IMR-90 (cell line): ENCODE results near the gene MTERF1. TPM values are rescaled to one million over a fixed set of nuclear protein-coding genes. Genes with fewer than 3 reads are reported as not detected.

Experiments
- ATAC-seq: fragments of 200-7000 bp; cut with Tn5 transposase; 2 replicates; pipeline ENCODE4 v1.9.1; 2020; ENCODE audit warnings: low read depth, mild to moderate bottlenecking, moderate library complexity
- Bru-seq: library from RNA; stranded (reverse); fragments of 400-500 nt; gene quantifications from one replicate; lab custom pipeline; 2021; lab: Mats Ljungman, UMichigan
- BruChase-seq, 2 experiments: library from RNA; stranded (reverse); fragments of 400-500 nt; gene quantifications; one replicate each; lab custom pipeline; 2021; lab: Mats Ljungman, UMichigan
- BruUV-seq: library from RNA; stranded (reverse); fragments of 400-500 nt; replicated peaks from 2 replicates; lab custom pipeline; 2021; lab: Mats Ljungman, UMichigan
- CTCF ChIA-PET: fragments of 300-600 bp; formaldehyde crosslinking; extraction: SDS; loops from one replicate; lab custom pipeline; 2021; ENCODE audit warnings: antibody characterized with exemption; lab: Yijun Ruan, JAX
- POLR2A ChIA-PET: fragments of 300-600 bp; sonication (Branson Sonifier 250); formaldehyde crosslinking; loops from one replicate; lab custom pipeline; 2022; ENCODE audit warnings: antibody characterized with exemption; ENCODE audit not compliant: unreplicated experiment; lab: Charles Lee
- DNase-seq: peaks from one replicate; pipeline ENCODE4 v3.0.0; 2013
- H2AFZ ChIP-seq: replicated peaks from 2 replicates; pipeline ENCODE3; 2013; ENCODE audit warnings: low read length, mild to moderate bottlenecking; ENCODE audit not compliant: poor library complexity
- H2AK5ac ChIP-seq: 2 replicates; pipeline ENCODE4 v1.6.1; 2013; ENCODE audit warnings: low read depth, low read length, inconsistent platforms
- H2AK9ac ChIP-seq: replicated peaks from 2 replicates; pipeline ENCODE3; 2013; ENCODE audit warnings: mild to moderate bottlenecking, low read depth, low read length, moderate library complexity; ENCODE audit not compliant: poor library complexity
- H2BK120ac ChIP-seq: 2 replicates; pipeline ENCODE4 v1.6.1; 2013; ENCODE audit warnings: low read depth, low read length, inconsistent platforms
- H2BK15ac ChIP-seq: 3 replicates; pipeline ENCODE4 v1.6.1; 2013; ENCODE audit warnings: low read depth, low read length, inconsistent platforms
- H2BK20ac ChIP-seq: 2 replicates; pipeline ENCODE4 v1.6.1; 2013; ENCODE audit warnings: low read depth, mild to moderate bottlenecking, inconsistent platforms, low read length, moderate library complexity
- H2BK5ac ChIP-seq: 2 replicates; pipeline ENCODE4 v1.6.1; 2013; ENCODE audit warnings: mild to moderate bottlenecking, low read depth, low read length, inconsistent platforms; ENCODE audit not compliant: poor library complexity, severe bottlenecking
- H3K14ac ChIP-seq: replicated peaks from 2 replicates; pipeline ENCODE4 v1.6.1; 2013; ENCODE audit warnings: low read depth, low read length, inconsistent platforms
- H3K18ac ChIP-seq: 2 replicates; pipeline ENCODE4 v1.6.1; 2013; ENCODE audit warnings: low read depth, low read length, control low read depth
- H3K23ac ChIP-seq: 2 replicates; pipeline ENCODE4 v1.6.1; 2013; ENCODE audit warnings: low read depth, low read length, inconsistent platforms
- H3K27ac ChIP-seq: 2 replicates; pipeline ENCODE4 v1.5.1; 2013; ENCODE audit warnings: mild to moderate bottlenecking, control low read depth, low read length; ENCODE audit not compliant: insufficient read depth
- H3K27me3 ChIP-seq: 2 replicates; pipeline ENCODE4 v1.6.1; 2013; ENCODE audit warnings: low read length; ENCODE audit not compliant: control insufficient read depth, insufficient read depth
- H3K36me3 ChIP-seq: 2 replicates; pipeline ENCODE4 v1.6.1; 2013; ENCODE audit warnings: low read length, mixed read lengths; ENCODE audit not compliant: control insufficient read depth, insufficient read depth
- H3K4ac ChIP-seq: 2 replicates; pipeline ENCODE4 v1.6.1; 2013; ENCODE audit warnings: low read depth, low read length, inconsistent platforms
- H3K4me1 ChIP-seq: 2 replicates; pipeline ENCODE4 v1.6.1; 2013; ENCODE audit warnings: low read length, mixed read lengths; ENCODE audit not compliant: control insufficient read depth, insufficient read depth
- H3K4me2 ChIP-seq: 2 replicates; pipeline ENCODE4 v1.6.1; 2013; ENCODE audit warnings: low read depth, mild to moderate bottlenecking, control low read depth, low read length, moderate library complexity
- H3K4me3 ChIP-seq: 2 replicates; pipeline ENCODE4 v1.5.1; 2013; ENCODE audit warnings: low read depth, mild to moderate bottlenecking, control low read depth, low read length, moderate library complexity; ENCODE audit not compliant: insufficient read depth
- H3K56ac ChIP-seq: 2 replicates; pipeline ENCODE4 v1.6.1; 2013; ENCODE audit warnings: low read length, inconsistent platforms; ENCODE audit not compliant: insufficient read depth; ENCODE audit errors: extremely low read depth
- H3K79me1 ChIP-seq, 2 experiments: 2 replicates each; pipeline ENCODE4 v1.6.1; 2013; ENCODE audit warnings: low read length in 2 of 2, inconsistent platforms in 1 of 2, low read depth in 1 of 2
- H3K9ac ChIP-seq: 2 replicates; pipeline ENCODE4 v1.6.1; 2013; ENCODE audit warnings: low read depth, low read length, control low read depth
- H3K9me1 ChIP-seq: 2 replicates; pipeline ENCODE4 v1.6.1; 2013; ENCODE audit warnings: low read length, inconsistent platforms; ENCODE audit not compliant: insufficient read depth
- H3K9me3 ChIP-seq: 2 replicates; pipeline ENCODE4 v1.6.1; 2013; ENCODE audit warnings: low read length; ENCODE audit not compliant: control insufficient read depth, insufficient read depth
- H4K20me1 ChIP-seq: 2 replicates; pipeline ENCODE4 v1.6.1; 2013; ENCODE audit warnings: low read length, inconsistent platforms; ENCODE audit not compliant: insufficient read depth
- H4K5ac ChIP-seq: 2 replicates; pipeline ENCODE4 v1.6.1; 2013; ENCODE audit warnings: mild to moderate bottlenecking, low read depth, low read length, control low read depth
- H4K8ac ChIP-seq, 2 experiments: 2 replicates each; pipeline ENCODE4 v1.6.1; 2013; ENCODE audit warnings: low read depth in 2 of 2, low read length in 2 of 2, control low read depth in 1 of 2, inconsistent platforms in 1 of 2
- H4K91ac ChIP-seq: 2 replicates; pipeline ENCODE4 v1.6.1; 2013; ENCODE audit warnings: low read depth, low read length, inconsistent platforms; ENCODE audit not compliant: insufficient read depth
- BHLHE40 ChIP-seq: fragments of 150-350 bp; IDR thresholded peaks from 2 replicates; pipeline ENCODE4 v1.6.1; 2016; ENCODE audit warnings: mild to moderate bottlenecking, low read depth, low read length
- CEBPB ChIP-seq: IDR thresholded peaks from 2 replicates; pipeline ENCODE4 v1.6.1; 2012; ENCODE audit warnings: low read depth, low read length, improper control_type of control experiment
- CHD1 ChIP-seq: IDR thresholded peaks from 2 replicates; pipeline ENCODE4 v1.6.1; 2012; ENCODE audit warnings: low read depth, low read length, improper control_type of control experiment
- CTCF ChIP-seq: conservative IDR thresholded peaks from 2 replicates; pipeline ENCODE4 v1.5.1; 2012; ENCODE audit warnings: mild to moderate bottlenecking, low read depth, low read length, improper control_type of control experiment
- FOS ChIP-seq: fragments of 150-350 bp; IDR thresholded peaks from 2 replicates; pipeline ENCODE4 v1.6.1; 2016; ENCODE audit warnings: low read depth, low read length
- MAFK ChIP-seq: IDR thresholded peaks from 2 replicates; pipeline ENCODE4 v1.6.1; 2012; ENCODE audit warnings: low read depth, low read length, improper control_type of control experiment
- MAZ ChIP-seq: IDR thresholded peaks from 2 replicates; pipeline ENCODE4 v1.6.1; 2012; ENCODE audit warnings: low read depth, mild to moderate bottlenecking, low read length, improper control_type of control experiment, moderate library complexity, borderline replicate concordance
- MXI1 ChIP-seq: IDR thresholded peaks from 2 replicates; pipeline ENCODE4 v1.6.1; 2012; ENCODE audit warnings: low read depth, mild to moderate bottlenecking, low read length, moderate library complexity, borderline replicate concordance
- NFE2L2 ChIP-seq: fragments of 150-350 bp; IDR thresholded peaks from 2 replicates; pipeline ENCODE4 v1.6.1; 2016; ENCODE audit warnings: low read depth, mild to moderate bottlenecking, low read length
- POLR2A ChIP-seq: IDR thresholded peaks from 2 replicates; pipeline ENCODE4 v1.6.1; 2012; ENCODE audit warnings: mild to moderate bottlenecking, low read depth, low read length
- RAD21 ChIP-seq: IDR thresholded peaks from 2 replicates; pipeline ENCODE4 v1.6.1; 2012; ENCODE audit warnings: low read length, improper control_type of control experiment
- RFX5 ChIP-seq: IDR thresholded peaks from 2 replicates; pipeline ENCODE4 v1.8.0; 2012; ENCODE audit warnings: low read depth, mild to moderate bottlenecking, low read length, moderate library complexity
- USF2 ChIP-seq: fragments of 150-350 bp; IDR thresholded peaks from 2 replicates; pipeline ENCODE4 v1.6.1; 2017; ENCODE audit warnings: mild to moderate bottlenecking, antibody characterized with exemption, low read length, low read depth
- WGBS, 2 experiments: methylation state at CpG; one replicate each; pipeline versions ENCODE4 v1.1.5 to v1.1.7; 2013; ENCODE audit warnings: missing lambda C conversion rate in 2 of 2; ENCODE audit not compliant: insufficient read length in 1 of 2; ENCODE audit errors: extremely low coverage in 2 of 2; 5-methylcytosine and 5-hydroxymethylcytosine counted together
- dilution Hi-C: fragments of 300-500 bp; cut with HindIII; formaldehyde crosslinking; loops from one replicate; pipeline ENCODE4 v1.14.3; 2018; ENCODE audit warnings: low sequenced_read_pairs; ENCODE audit not compliant: unreplicated experiment
- in situ Hi-C: fragments of 300-500 bp; cut with MboI; formaldehyde crosslinking; loops from 3 replicates; pipeline ENCODE4 v1.14.3; 2019; ENCODE audit warnings: low sequenced_read_pairs, inconsistent platforms, mixed read lengths
- intact Hi-C: fragments of 100-400 bp; cut with micrococcal nuclease; formaldehyde crosslinking; loops from 2 replicates; pipeline ENCODE4 v1.10.0; 2022
- long read RNA-seq: library from polyadenylated mRNA; unstranded; transcript quantifications from one replicate; pipeline ENCODE4 v2.0.0, GENCODE V29; 2021; ENCODE audit not compliant: unreplicated experiment
- polyA plus RNA-seq, 3 experiments: library from polyadenylated mRNA; depleted of rRNA; stranded (reverse); fragments of >200 nt; gene quantifications; 2 replicates each; pipeline ENCODE4 v1.2.3, GENCODE V29; 2012; ENCODE audit warnings: low replicate concordance in 1 of 3
- total RNA-seq: library from RNA; depleted of rRNA; stranded (reverse); fragments of >200 nt; gene quantifications from 2 replicates; pipeline ENCODE4 v1.2.3, GENCODE V29; 2012; rRNA removed

MTERF1 gene
- total RNA-seq (7.0 and 16.7 TPM in 2 replicates), polyA plus RNA-seq (2012; rRNA removed) (5.6 and 7.3 TPM in 2 replicates), Bru-seq, nascent RNA (percentile 87 among the genes with signal in this experiment), BruChase-seq, experiment 1, labeled RNA remaining after a 6-hour chase (percentile 86 among the genes with signal in this experiment), BruChase-seq, experiment 2, labeled RNA remaining after a 2-hour chase (percentile 95 among the genes with signal in this experiment)
- 0.53 and 0.84 TPM in 2 replicates for polyA plus RNA-seq (2012; cell fraction: cytosol; rRNA removed)
- polyA plus RNA-seq (2012; cell fraction: nucleus; rRNA removed; ENCODE audit: low replicate concordance), result 0.60 and 7.4 TPM in 2 replicates
- long read RNA-seq, partial matches to known transcripts, result 1 of 10 reads
- long read RNA-seq, other reads (novel, unspliced or antisense), result 8 of 10 reads

- Histone ChIP-seq H2AK9ac (peak within 1 kb of the TSS; percentile 11), H3K23ac (peak within 1 kb of the TSS; percentile 82), H3K9ac (peak within 1 kb of the TSS; percentile 94), H3K14ac (peak within 1 kb of the TSS; percentile 88), H2BK5ac (peak within 1 kb of the TSS; percentile 66), H3K9me1 (no peaks in the 10 kb centered on the region; the same call in 1 of the 2 replicates), H3K79me1 (peaks cover 19 to 23% of the 10 kb centered on the region in 2 experiments), H3K56ac (peak within 1 kb of the TSS; percentile 87), H2BK15ac (peak within 1 kb of the TSS; percentile 34; the same call in 1 of the 3 replicates), H4K8ac (peak within 1 kb of the TSS; percentile 81 to 98), H2AFZ (peak within 1 kb of the TSS; percentile 94), H4K91ac (peak within 1 kb of the TSS; percentile 78), H4K5ac (peak within 1 kb of the TSS; percentile 99), H3K36me3 (peaks cover 2% of the 10 kb centered on the region), H3K9me3 (no peaks in the 10 kb centered on the region), H3K4me3 (peak within 1 kb of the TSS; percentile 97), H3K27ac (peak within 1 kb of the TSS; percentile 77), H2BK20ac (peak within 1 kb of the TSS; percentile 22; the same call in 1 of the 2 replicates), H3K27me3 (no peaks in the 10 kb centered on the region), H4K20me1 (no peaks in the 10 kb centered on the region), H3K4ac (peak within 1 kb of the TSS; percentile 73), H3K4me2 (peak within 1 kb of the TSS; percentile 99), H2AK5ac (no peak within 1 kb of the TSS; the same call in 1 of the 2 replicates), H3K4me1 (no peaks in the 10 kb centered on the region), H3K18ac (peak within 1 kb of the TSS; percentile 80), H2BK120ac (peak within 1 kb of the TSS; percentile 58)
- DNase-seq (peak; percentile 88), ATAC-seq (peak; percentile 96)
- BruUV-seq, result no TSS peak
- in situ Hi-C loops (loop anchor here (10.0 kb wide), 1 partner anchor 574 kb away; no protein-coding TSS in a partner anchor), intact Hi-C loops (loop anchor here (1.0 to 10.0 kb wide), 6 partner anchors 60 to 798 kb away; partner anchors contain the start of genes AKAP9, CYP51A1, FZD1 and GATAD1), dilution Hi-C loops (no loop called here)
- 16% methylated on average over 6 of the region's 43 CpGs; no CpG with 5 or more reads in 1 of the 2 experiments for WGBS, 2 experiments
- ChIA-PET CTCF (interaction anchor here (0.6 to 2.0 kb wide), 17 partner anchors 9 to 698 kb away, joined by 3 to 11 read pairs (median 3); partner anchors contain the start of gene GATAD1), POLR2A (no interaction called here)
- TF ChIP-seq RAD21 (peak; percentile 73), NFE2L2 (no peak), CEBPB (no peak), CTCF (peak; percentile 100), FOS (no peak), USF2 (0 out of 2 replicates have a peak, but pooled peaks have one; percentile 3), MAFK (no peak), BHLHE40 (no peak), CHD1 (no peak), MXI1 (peak; percentile 66; the same call in 1 of the 2 replicates), POLR2A (peak; percentile 45; the same call in 1 of the 2 replicates), MAZ (no peak), RFX5 (no peak)
Observed at GRCh38 chr7:91880413-91881241, at the start of gene MTERF1. Gene MTERF1, minus strand, starts transcription at chr7:91880702. Its CDS starts 619 bp downstream, at chr7:91880083.
